Keratinocyte (primary cell): Measurements from ENCODE around the gene RAD51AP2. TPM values are rescaled to one million over a fixed set of nuclear protein-coding genes. Genes with fewer than 3 reads are reported as not detected.
"Not testable (repeated sequence)": the region's sequence is repeated elsewhere in the genome, so short reads cannot be mapped to it uniquely, and the experiment has no call there.

Source experiments
- DNase-seq: peaks from one replicate; pipeline ENCODE4 v3.0.0-alpha.2; 2011; ENCODE audit warnings: low read depth, missing footprints, low spot score
- FAIRE-seq: peaks from 2 replicates; lab custom pipeline; 2011; peaks lifted over from hg19 to GRCh38; lab: Jason Lieb, UNC
- H2AFZ ChIP-seq: 2 replicates; pipeline ENCODE4 v1.6.0; 2012; ENCODE audit warnings: low read length, control low read depth, inconsistent platforms; ENCODE audit not compliant: control insufficient read depth
- H3K27ac ChIP-seq: 2 replicates; pipeline ENCODE4 v1.5.1; 2011; ENCODE audit warnings: low read length; ENCODE audit not compliant: control insufficient read depth, insufficient read depth
- H3K27me3 ChIP-seq: 3 replicates; pipeline ENCODE4 v1.6.0; 2011; ENCODE audit warnings: low read length; ENCODE audit not compliant: control insufficient read depth, insufficient read depth; ENCODE audit errors: extremely low read depth
- H3K36me3 ChIP-seq, 2 experiments: 2 replicates in 1 of 2; 3 replicates in 1 of 2; pipeline ENCODE4 v1.5.1; 2011; ENCODE audit warnings: low read length in 2 of 2, mild to moderate bottlenecking in 1 of 2; ENCODE audit not compliant: control insufficient read depth in 2 of 2, insufficient read depth in 2 of 2; ENCODE audit errors: extremely low read depth in 1 of 2
- H3K4me1 ChIP-seq: 3 replicates; pipeline ENCODE4 v1.5.1; 2011; ENCODE audit warnings: low read length; ENCODE audit not compliant: control insufficient read depth, insufficient read depth; ENCODE audit errors: extremely low read depth
- H3K4me2 ChIP-seq: 3 replicates; pipeline ENCODE4 v1.6.0; 2011; ENCODE audit warnings: low read depth, low read length; ENCODE audit not compliant: control insufficient read depth, insufficient read depth; ENCODE audit errors: extremely low read depth
- H3K4me3 ChIP-seq, 3 experiments: fragments of 200-600 bp in 1 of 3; sonication (generic) in 1 of 3; 2 replicates in 2 of 3; 3 replicates in 1 of 3; pipeline ENCODE4 v1.5.1; 2011 to 2016; ENCODE audit warnings: low read length in 3 of 3, mild to moderate bottlenecking in 3 of 3, control low read depth in 2 of 3, inconsistent platforms in 1 of 3, low read depth in 1 of 3, mixed read lengths in 1 of 3, mixed run types in 1 of 3, moderate library complexity in 1 of 3; ENCODE audit not compliant: control insufficient read depth in 2 of 3, insufficient read depth in 2 of 3; ENCODE audit errors: extremely low read depth in 1 of 3
- H3K79me2 ChIP-seq: 2 replicates; pipeline ENCODE4 v1.6.0; 2012; ENCODE audit warnings: low read length; ENCODE audit not compliant: control insufficient read depth, insufficient read depth
- H3K9ac ChIP-seq: 3 replicates; pipeline ENCODE4 v1.6.0; 2011; ENCODE audit warnings: low read length; ENCODE audit not compliant: control insufficient read depth, insufficient read depth; ENCODE audit errors: extremely low read depth
- H3K9me1 ChIP-seq: 3 replicates; pipeline ENCODE4 v1.6.0; 2011; ENCODE audit warnings: low read length; ENCODE audit not compliant: control insufficient read depth, insufficient read depth; ENCODE audit errors: extremely low read depth
- H3K9me3 ChIP-seq: 2 replicates; pipeline ENCODE4 v1.5.1; 2012; ENCODE audit warnings: low read depth, low read length; ENCODE audit not compliant: control insufficient read depth
- H4K20me1 ChIP-seq: 3 replicates; pipeline ENCODE4 v1.6.0; 2011; ENCODE audit warnings: low read length; ENCODE audit not compliant: control insufficient read depth, insufficient read depth; ENCODE audit errors: extremely low read depth
- CTCF ChIP-seq, 3 experiments: IDR thresholded peaks in 1 of 3; conservative IDR thresholded peaks in 1 of 3; optimal IDR thresholded peaks in 1 of 3; 2 replicates in 2 of 3; 3 replicates in 1 of 3; pipeline versions ENCODE3 to v1.5.1; 2011; ENCODE audit warnings: low read length in 3 of 3, mild to moderate bottlenecking in 3 of 3, moderate library complexity in 2 of 3, control low read depth in 1 of 3, inconsistent platforms in 1 of 3; ENCODE audit not compliant: insufficient read depth in 2 of 3; ENCODE audit errors: extremely low read depth in 1 of 3
- EZH2 ChIP-seq: IDR thresholded peaks from one replicate; pipeline ENCODE4 v1.6.1; 2012; ENCODE audit warnings: inconsistent platforms, mild to moderate bottlenecking, low read length, moderate library complexity
- dilution Hi-C: fragments of 300-500 bp; cut with MboI; formaldehyde crosslinking; loops from one replicate; pipeline ENCODE4 v1.7.0; 2020; ENCODE audit warnings: low sequenced_read_pairs; ENCODE audit not compliant: extremely low pct_ligation_motif_present
- polyA minus RNA-seq, 3 experiments: library from RNA; depleted of rRNA, polyadenylated mRNA; stranded (reverse); fragments of >200 nt; gene quantifications; 1 replicate in 1 of 3; 2 replicates in 1 of 3; 3 replicates in 1 of 3; pipeline ENCODE4 v1.2.3, GENCODE V29; 2011
- polyA plus RNA-seq, 5 experiments: library from polyadenylated mRNA; depleted of rRNA in 3 of 5; stranded (reverse) in 3 of 5; stranded (forward) in 1 of 5; unstranded in 1 of 5; fragments of >200 nt; gene quantifications; 1 replicate in 1 of 5; 2 replicates in 3 of 5; 3 replicates in 1 of 5; pipeline versions ENCODE4 v1.2.1 to v1.2.3, GENCODE V29; 2011 to 2012; ENCODE audit warnings: missing spikeins in 2 of 5, low read depth in 1 of 5, low replicate concordance in 1 of 5

The RAD51AP2 gene
- 0.01 to 0.12 TPM (median 0.12 TPM) in 3 replicates for polyA plus RNA-seq
- 0.27 TPM for polyA plus RNA-seq (2011; ENCODE audit: low read depth)
- polyA plus RNA-seq (2011; cell fraction: cytosol; rRNA removed) = not detected in 2 replicates
- 0.23 and 0.34 TPM in 2 replicates for polyA plus RNA-seq (2011; cell fraction: nucleus; rRNA removed)
- polyA plus RNA-seq (2012; ENCODE audit: low replicate concordance) = 0.14 TPM in 1 of 2 replicates, not detected in the other
- 0.03 TPM in 1 of 3 replicates, not detected in the others for polyA minus RNA-seq
- not detected for polyA minus RNA-seq (2011; cell fraction: cytosol; rRNA and poly(A)+ RNA removed)
- polyA minus RNA-seq (2011; cell fraction: nucleus; rRNA and poly(A)+ RNA removed) = 0.31 TPM in 1 of 2 replicates, not detected in the other

- peak within 1 kb of the TSS; percentile 89 for H2AFZ ChIP-seq
- H3K9ac ChIP-seq = peak within 1 kb of the TSS; percentile 63
- H3K27ac ChIP-seq = no peak within 1 kb of the TSS
- H3K9me1 ChIP-seq = no peaks in the 10 kb centered on the region
- no peaks in the 10 kb centered on the region for H3K4me1 ChIP-seq
- dilution Hi-C loops = no loop called here
- no peaks in the 10 kb centered on the region for H3K27me3 ChIP-seq
- DNase-seq = no peak
- H3K4me3 ChIP-seq = peak within 1 kb of the TSS; percentile 46 to 70 (median 66)
- no peaks in the 10 kb centered on the region for H4K20me1 ChIP-seq
- H3K9me3 ChIP-seq = no peaks in the 10 kb centered on the region
- TF ChIP-seq EZH2 (no peak), CTCF (optimal IDR thresholded peaks at IDR 0.05 in 1 of 3, IDR thresholded peaks at IDR 0.05 in 1 of 3, conservative IDR thresholded peaks at IDR 0.05 in 1 of 3; ENCODE audit: extremely low read depth in 1 of 3, insufficient read depth in 2 of 3, low read length in 3 of 3) (peak in 1 of 3 experiments; percentile 6)
- H3K36me3 ChIP-seq = no peaks in the 10 kb centered on the region
- peak; percentile 23 for FAIRE-seq
- H3K4me2 ChIP-seq = peak within 1 kb of the TSS; percentile 57
- H3K79me2 ChIP-seq = no peaks in the 10 kb centered on the region
These were observed at the start of gene RAD51AP2 for GRCh38 chr2:17518212-17519154. Gene RAD51AP2, minus strand, starts transcription at chr2:17518440. Its CDS starts 25 bp downstream, at chr2:17518415.

- H3K4me3 ChIP-seq, H3K9ac ChIP-seq, dilution Hi-C loops, H2AFZ ChIP-seq, H3K36me3 ChIP-seq, DNase-seq, H3K27me3 ChIP-seq, H3K9me3 ChIP-seq, FAIRE-seq, H3K79me2 ChIP-seq, H3K4me1 ChIP-seq, H3K27ac ChIP-seq, H4K20me1 ChIP-seq, H3K9me1 ChIP-seq, H3K4me2 ChIP-seq: not testable (repeated sequence)
These were observed 47.5 kb upstream of the RAD51AP2 start for GRCh38 chr2:17565726-17566125.
